Spleen (tissue), 11 donors: ENCODE measurements around the gene CDR2L. TPM values are rescaled to one million over a fixed set of nuclear protein-coding genes. Genes with fewer than 3 reads are reported as not detected.

Experiments
- DNase-seq: peaks from one replicate; pipeline ENCODE4 v3.0.0-alpha.2; 2020
- H3K27ac ChIP-seq, 8 donors: fragments of 200-600 bp; sonication (generic) in 7 of 8; 1 replicate in 4 of 8; 2 replicates in 4 of 8; pipeline versions ENCODE4 v1.5.0 to v1.8.0; 2016 to 2021; ENCODE audit warnings: inconsistent platforms in 4 of 8, mild to moderate bottlenecking in 4 of 8, moderate library complexity in 1 of 8
- H3K27me3 ChIP-seq, 7 donors: fragments of 200-600 bp; sonication (generic) in 6 of 7; replicated peaks in 1 of 7; 1 replicate in 4 of 7; 2 replicates in 3 of 7; pipeline versions ENCODE4 v1.5.0 to v1.8.0; 2016 to 2021; ENCODE audit warnings: inconsistent platforms in 3 of 7, mild to moderate bottlenecking in 1 of 7
- H3K36me3 ChIP-seq, 6 donors: fragments of 200-600 bp; sonication (generic) in 5 of 6; 1 replicate in 4 of 6; 2 replicates in 2 of 6; pipeline versions ENCODE4 v1.5.0 to v1.8.0; 2016 to 2021; ENCODE audit warnings: inconsistent platforms in 2 of 6
- H3K4me1 ChIP-seq, 6 donors: fragments of 200-600 bp; sonication (generic) in 5 of 6; 1 replicate in 3 of 6; 2 replicates in 3 of 6; pipeline versions ENCODE4 v1.5.0 to v1.8.0; 2016 to 2021; ENCODE audit warnings: inconsistent platforms in 3 of 6
- H3K4me3 ChIP-seq, 8 donors: fragments of 200-600 bp; sonication (generic) in 7 of 8; 1 replicate in 4 of 8; 2 replicates in 4 of 8; pipeline versions ENCODE4 v1.5.0 to v1.8.0; 2016 to 2021; ENCODE audit warnings: inconsistent platforms in 4 of 8, mild to moderate bottlenecking in 4 of 8, moderate library complexity in 2 of 8
- H3K9me3 ChIP-seq, 8 donors: fragments of 200-600 bp; sonication (generic) in 7 of 8; 1 replicate in 4 of 8; 2 replicates in 4 of 8; pipeline versions ENCODE4 v1.5.0 to v1.8.0; 2016 to 2021; ENCODE audit warnings: inconsistent platforms in 4 of 8
- POLR2A ChIP-seq, 3 donors: fragments of 450-650 bp; IDR thresholded peaks; one replicate each; pipeline ENCODE4 v1.5.1; 2017; ENCODE audit warnings: antibody characterized with exemption in 3 of 3, mild to moderate bottlenecking in 1 of 3
- POLR2AphosphoS5 ChIP-seq, 3 donors: sonication (generic); formaldehyde crosslinking; IDR thresholded peaks; one replicate each; pipeline ENCODE4 v1.5.1; 2017; ENCODE audit warnings: antibody characterized with exemption in 3 of 3
- WGBS, 5 donors: extraction: QIAGEN DNeasy Blood & Tissue Kit in 3 of 5; methylation state at CpG; one replicate each; pipeline versions ENCODE4 v1.1.5 to v1.1.7; 2013 to 2018; 5-methylcytosine and 5-hydroxymethylcytosine counted together
- intact Hi-C: fragments of 100-400 bp; cut with DNase I; formaldehyde crosslinking; loops from one replicate; pipeline ENCODE4 v1.15.0; 2023; ENCODE audit warnings: low total_unique reads
- polyA plus RNA-seq, 3 donors: library from polyadenylated mRNA; stranded (reverse); fragments of 200-250 nt; gene quantifications; one replicate each; pipeline ENCODE4 v1.2.1, GENCODE V29; 2013
- total RNA-seq, 7 donors: library from RNA; depleted of rRNA in 3 of 7; stranded (reverse); fragments of >200 nt in 3 of 7; fragmentation: NEBNext Ultra II Directional in 4 of 7; extraction: Animal tissue kit (Norgen Biotek cat#: 25700) in 4 of 7; gene quantifications; one replicate each; pipeline versions ENCODE4 v1.1.0 to v1.2.1, GENCODE V29; 2016 to 2021
- TF ChIP-seq, protein P1 (sequence below), 11 experiments: fragments of 200-600 bp in 7 of 11; fragments of 450-650 bp in 4 of 11; sonication (generic) in 4 of 11; IDR thresholded peaks in 8 of 11; conservative IDR thresholded peaks in 3 of 11; 1 replicate in 7 of 11; 2 replicates in 4 of 11; pipeline versions ENCODE4 v1.4.0 to v1.8.0; 2016 to 2021; ENCODE audit warnings: antibody characterized with exemption in 11 of 11, inconsistent platforms in 4 of 11, mild to moderate bottlenecking in 1 of 11
- donor health status: healthy with polysubstance abuse.
- donor health status: DM: no; HTN: no; CAD: no; lungs with moderate emphysema.
- donor health status: DM: no; HTN: no; CAD: no.
- donor health status: Bipolar disorder and iron deficiency.
- donor health status: healthy.
- donor health status: DM: no; HTN: no; CAD: no.
- donor health status: DM: yes; HTN: yes; CAD: no.

CDR2L gene
- total and polyA plus RNA-seq, 10 donors, result 0.48 to 6.0 (median 1.9) TPM

DNA sequence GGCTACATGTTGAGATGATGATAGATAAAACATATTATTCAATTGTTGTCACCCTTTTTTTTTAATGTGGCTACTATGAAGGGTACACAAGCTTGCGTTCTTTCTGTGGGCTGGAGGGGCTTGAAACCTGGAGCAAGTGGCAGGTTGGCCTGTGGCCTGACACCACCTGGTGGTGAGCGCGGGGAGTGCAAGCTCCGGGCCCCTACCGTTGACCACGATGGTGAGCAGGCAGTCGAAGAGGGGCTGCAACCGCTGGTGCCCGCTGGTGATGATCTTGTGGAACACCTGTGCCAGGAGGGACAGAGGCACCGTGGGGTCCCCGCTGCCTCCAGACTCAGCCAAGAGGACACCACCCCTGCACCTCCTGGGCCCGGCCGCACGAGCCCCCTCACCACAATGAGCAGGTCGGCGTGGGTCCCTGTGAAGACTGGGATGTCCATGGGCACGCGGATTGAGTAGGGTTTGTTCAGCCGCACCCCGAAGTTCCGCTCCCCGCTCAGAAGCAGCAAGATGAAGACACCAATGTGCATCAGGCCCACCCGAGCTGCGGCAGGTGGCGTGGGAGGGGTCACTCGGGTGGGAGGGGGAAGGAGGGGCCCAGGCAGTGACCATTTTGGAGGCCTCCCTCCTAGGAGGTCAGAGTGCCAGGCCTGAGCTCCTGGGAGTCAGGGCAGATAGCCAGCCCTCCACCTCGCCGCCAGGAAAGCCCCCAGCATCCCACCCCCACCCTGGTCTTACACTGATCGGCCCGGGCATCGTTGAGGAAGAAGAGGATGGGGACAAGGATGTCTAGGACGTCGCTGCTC is 29.3 kb upstream of the CDR2L start:
- Histone ChIP-seq H3K36me3 (peaks cover 0 to 29% (median 0%) of the 10 kb centered on the region in 6 donors), H3K27ac (no peak overlapping the region), H3K9me3 (peaks cover 0 to 4% (median 0%) of the 10 kb centered on the region in 8 donors), H3K4me1 (peaks cover 0 to 25% (median 13%) of the 10 kb centered on the region in 6 donors), H3K4me3 (no peak overlapping the region), H3K27me3 (peaks cover 0 to 21% (median 0%) of the 10 kb centered on the region in 7 donors)
- TF ChIP-seq, protein P1, sequence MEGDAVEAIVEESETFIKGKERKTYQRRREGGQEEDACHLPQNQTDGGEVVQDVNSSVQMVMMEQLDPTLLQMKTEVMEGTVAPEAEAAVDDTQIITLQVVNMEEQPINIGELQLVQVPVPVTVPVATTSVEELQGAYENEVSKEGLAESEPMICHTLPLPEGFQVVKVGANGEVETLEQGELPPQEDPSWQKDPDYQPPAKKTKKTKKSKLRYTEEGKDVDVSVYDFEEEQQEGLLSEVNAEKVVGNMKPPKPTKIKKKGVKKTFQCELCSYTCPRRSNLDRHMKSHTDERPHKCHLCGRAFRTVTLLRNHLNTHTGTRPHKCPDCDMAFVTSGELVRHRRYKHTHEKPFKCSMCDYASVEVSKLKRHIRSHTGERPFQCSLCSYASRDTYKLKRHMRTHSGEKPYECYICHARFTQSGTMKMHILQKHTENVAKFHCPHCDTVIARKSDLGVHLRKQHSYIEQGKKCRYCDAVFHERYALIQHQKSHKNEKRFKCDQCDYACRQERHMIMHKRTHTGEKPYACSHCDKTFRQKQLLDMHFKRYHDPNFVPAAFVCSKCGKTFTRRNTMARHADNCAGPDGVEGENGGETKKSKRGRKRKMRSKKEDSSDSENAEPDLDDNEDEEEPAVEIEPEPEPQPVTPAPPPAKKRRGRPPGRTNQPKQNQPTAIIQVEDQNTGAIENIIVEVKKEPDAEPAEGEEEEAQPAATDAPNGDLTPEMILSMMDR (IDR thresholded peaks at IDR 0.05 in 8 of 11, conservative IDR thresholded peaks at IDR 0.05 in 3 of 11), result peak; percentile 79 to 97 (median 94)
- TF ChIP-seq POLR2A (IDR thresholded peaks at IDR 0.05) (no peak), POLR2AphosphoS5 (IDR thresholded peaks at IDR 0.05) (peak in 2 of 3 donors; percentile 17 to 42)
- 42 to 53% (median 46%) methylated on average over 22 to 33 of the region's 33 CpGs for WGBS, 5 donors
- DNase-seq, result peak; percentile 93
- intact Hi-C loops, result no loop called here

DNA sequence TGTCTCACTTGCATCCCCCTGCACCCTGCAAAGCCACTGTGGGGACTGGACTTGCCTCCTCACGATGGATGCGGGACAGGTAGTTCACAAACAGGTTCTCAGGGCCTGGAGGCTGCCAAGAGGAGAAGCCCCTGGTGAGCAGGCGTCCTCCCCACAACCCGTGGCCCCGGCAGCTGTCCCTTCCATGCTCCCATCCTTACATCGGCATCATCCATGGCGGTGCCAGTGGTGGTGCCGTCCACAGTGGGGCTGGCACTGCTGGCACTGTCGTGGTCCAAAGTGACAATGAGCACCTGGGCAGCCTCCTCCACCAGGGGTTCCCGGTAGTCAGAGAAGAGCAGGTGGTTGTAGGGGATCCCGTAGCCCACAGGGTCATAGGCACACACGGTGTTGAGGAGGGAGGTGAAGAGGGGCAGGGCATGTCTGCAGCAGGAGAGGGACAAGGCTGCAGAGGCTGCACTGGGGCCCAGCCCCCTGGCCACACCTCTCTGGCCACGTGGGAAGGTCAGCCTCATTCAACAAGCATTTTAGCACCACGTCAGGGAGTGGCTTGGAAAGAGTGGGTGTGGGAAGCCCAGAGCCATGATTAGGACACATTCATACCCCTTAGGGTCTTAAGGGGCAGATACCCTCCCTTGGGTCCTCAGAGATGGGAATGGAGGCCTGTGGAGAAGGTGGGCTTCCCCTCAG is 27.5 kb upstream of the CDR2L start:
- peaks cover 0 to 4% (median 0%) of the 10 kb centered on the region in 8 donors for H3K9me3 ChIP-seq
- H3K4me1 ChIP-seq, result peaks cover 0 to 25% (median 13%) of the 10 kb centered on the region in 6 donors
- 64 to 85% (median 79%) methylated on average over 10 to 14 of the region's 14 CpGs for WGBS, 5 donors
- peaks cover 0 to 16% (median 0%) of the 10 kb centered on the region in 6 donors for H3K36me3 ChIP-seq
- no peak overlapping the region for H3K4me3 ChIP-seq
- H3K27me3 ChIP-seq, result peaks cover 0 to 21% (median 0%) of the 10 kb centered on the region in 7 donors
- intact Hi-C loops, result loop anchor here (10.0 kb wide), 1 partner anchor 245 kb away; the partner anchor contains the start of gene NUP85
- TF ChIP-seq POLR2A (IDR thresholded peaks at IDR 0.05), result no peak
- TF ChIP-seq, protein P1 (IDR thresholded peaks at IDR 0.05 in 8 of 11, conservative IDR thresholded peaks at IDR 0.05 in 3 of 11), result no peak
- peak in 1 of 3 donors; percentile 25 for TF ChIP-seq POLR2AphosphoS5 (IDR thresholded peaks at IDR 0.05)
- no peak for DNase-seq
- no peak overlapping the region for H3K27ac ChIP-seq

DNA sequence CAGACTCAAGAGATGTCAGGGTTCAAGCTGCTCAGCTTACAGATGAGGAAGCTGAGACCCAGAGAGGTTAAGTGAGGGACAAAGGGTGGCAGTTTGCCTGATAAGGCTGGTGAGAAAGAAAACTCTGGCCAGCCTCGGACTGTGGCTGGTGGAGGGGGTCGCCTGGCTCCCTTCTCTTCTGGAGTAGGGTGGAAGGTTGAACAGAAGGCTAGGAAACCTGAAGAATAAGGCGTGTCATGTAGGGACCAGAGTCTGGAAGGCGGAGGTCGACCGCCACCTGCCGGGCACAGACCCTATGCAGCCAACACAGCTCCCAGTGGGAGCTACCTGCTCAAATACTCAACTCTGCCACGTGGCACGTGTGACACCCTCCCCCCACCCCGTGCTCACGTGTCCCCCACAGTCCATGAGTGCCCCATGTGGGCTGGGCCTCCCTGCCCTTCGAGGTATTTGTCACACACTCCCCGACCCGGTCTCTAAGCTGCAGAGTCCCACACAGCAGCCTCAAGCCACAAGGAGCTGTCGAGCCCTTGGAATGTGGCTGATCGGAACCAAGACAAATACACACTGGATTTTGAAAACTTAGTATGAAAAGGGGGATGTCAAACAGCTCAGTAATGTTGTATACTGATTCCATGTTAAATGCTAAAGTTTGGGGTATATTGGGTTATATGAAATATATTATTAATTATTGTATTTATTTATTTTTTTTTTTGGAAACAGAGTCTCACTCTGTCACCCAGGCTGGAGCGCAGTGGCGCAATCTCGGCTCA is 26.7 kb upstream of the CDR2L start:
- DNase-seq, result no peak
- H3K27ac ChIP-seq, result no peak overlapping the region

More for the DNA sequence above, 26.7 kb upstream of the CDR2L start:
- Histone ChIP-seq H3K9me3 (peaks cover 0 to 4% (median 0%) of the 10 kb centered on the region in 8 donors), H3K36me3 (peaks cover 0 to 9% (median 0%) of the 10 kb centered on the region in 6 donors), H3K27me3 (peaks cover 0 to 21% (median 0%) of the 10 kb centered on the region in 7 donors), H3K4me3 (no peak overlapping the region), H3K4me1 (peaks cover 0 to 25% (median 13%) of the 10 kb centered on the region in 6 donors)
- 35 to 59% (median 47%) methylated on average over 18 to 19 of the region's 19 CpGs for WGBS, 5 donors
- TF ChIP-seq POLR2AphosphoS5 (IDR thresholded peaks at IDR 0.05) (no peak), POLR2A (IDR thresholded peaks at IDR 0.05) (no peak)
- TF ChIP-seq, protein P1 (IDR thresholded peaks at IDR 0.05 in 8 of 11, conservative IDR thresholded peaks at IDR 0.05 in 3 of 11), result peak in 8 of 11 experiments; percentile 4 to 63 (median 28)
- intact Hi-C loops, result loop anchor here (10.0 kb wide), 1 partner anchor 244 kb away; the partner anchor contains the start of gene NUP85
